SHP77 (cell line): Measurements from ENCODE around the gene ESR2.
A peak's percentile ranks its signal among the peaks of the same experiment; 100 is the strongest.
"Not testable (repeated sequence)": the region's sequence is repeated elsewhere in the genome, so short reads cannot be mapped to it uniquely, and the experiment has no call there.

ENCODE experiments used
- DNase-seq, 2 experiments: peaks; one replicate each; lab custom pipeline; 2025; lab: John Stamatoyannopoulos, UW

The ESR2 gene

GRCh38 chr14:64293976-64294671 lies at the start of gene ESR2:
ESR2 (minus strand) TSS chr14:64294371; CDS start chr14:64282985, 11,386 bp downstream.
- DNase-seq: peak; percentile 9 to 31

- DNase-seq: no peak
These were observed 46.5 kb upstream of the ESR2 start for GRCh38 chr14:64340560-64341196.

GRCh38 chr14:64338616-64339316 lies 44.6 kb upstream of the ESR2 start:
- peak; percentile 98 to 99 for DNase-seq

GRCh38 chr14:64337888-64338615 lies 43.9 kb upstream of the ESR2 start:
- DNase-seq: peak; percentile 45 to 74

- DNase-seq: no peak
These were observed 35.0 kb upstream of the ESR2 start for GRCh38 chr14:64329149-64329548.

GRCh38 chr14:64326502-64326901 lies 32.3 kb upstream of the ESR2 start:
- DNase-seq: no peak

GRCh38 chr14:64324895-64325294 lies 30.7 kb upstream of the ESR2 start:
- peak; percentile 16 to 19 for DNase-seq

GRCh38 chr14:64324461-64324860 lies 30.3 kb upstream of the ESR2 start:
- no peak for DNase-seq

GRCh38 chr14:64320362-64320761 lies 26.2 kb upstream of the ESR2 start:
- not testable (repeated sequence) for DNase-seq

- DNase-seq: not testable (repeated sequence)
These were observed 24.5 kb upstream of the ESR2 start for GRCh38 chr14:64318695-64319094.

- peak; percentile 55 to 72 for DNase-seq
These were observed 9.3 kb upstream of the ESR2 start for GRCh38 chr14:64303471-64303917.

GRCh38 chr14:64298773-64299172 lies 4.6 kb upstream of the ESR2 start:
- no peak for DNase-seq

- DNase-seq: no peak
These were observed 2.4 kb upstream of the ESR2 start for GRCh38 chr14:64296561-64296960.

GRCh38 chr14:64294672-64295413 lies 672 bp upstream of the ESR2 start:
- peak; percentile 41 to 75 for DNase-seq

- DNase-seq: no peak
These were observed 2.0 kb downstream of the ESR2 start for GRCh38 chr14:64292197-64292596.

- no peak for DNase-seq
These were observed 4.6 kb downstream of the ESR2 start for GRCh38 chr14:64289571-64289970.

GRCh38 chr14:64281805-64282204 lies 12.4 kb downstream of the ESR2 start:
- DNase-seq: no peak

- DNase-seq: no peak
These were observed 14.2 kb downstream of the ESR2 start for GRCh38 chr14:64279704-64280668.

- DNase-seq: no peak
These were observed 15.7 kb downstream of the ESR2 start for GRCh38 chr14:64278458-64278857.

- no peak for DNase-seq
These were observed 22.2 kb downstream of the ESR2 start for GRCh38 chr14:64272019-64272418.
